ENCODE results near the gene BABAM2.
"Not testable (repeated sequence)": the region's sequence is repeated elsewhere in the genome, so short reads cannot be mapped to it uniquely, and the experiment has no call there.

The BABAM2 gene

GRCh38 chr2:27890146-27890923 lies at the start of gene BABAM2, which contains the start of gene RBKS:
Gene BABAM2, plus strand, starts transcription at chr2:27890729. Its CDS starts 3,828 bp downstream, at chr2:27894557.
Gene RBKS, minus strand, starts transcription at chr2:27890387. Its CDS starts 42 bp downstream, at chr2:27890345.
- peak; percentile 92 for DNase-seq

DNA sequence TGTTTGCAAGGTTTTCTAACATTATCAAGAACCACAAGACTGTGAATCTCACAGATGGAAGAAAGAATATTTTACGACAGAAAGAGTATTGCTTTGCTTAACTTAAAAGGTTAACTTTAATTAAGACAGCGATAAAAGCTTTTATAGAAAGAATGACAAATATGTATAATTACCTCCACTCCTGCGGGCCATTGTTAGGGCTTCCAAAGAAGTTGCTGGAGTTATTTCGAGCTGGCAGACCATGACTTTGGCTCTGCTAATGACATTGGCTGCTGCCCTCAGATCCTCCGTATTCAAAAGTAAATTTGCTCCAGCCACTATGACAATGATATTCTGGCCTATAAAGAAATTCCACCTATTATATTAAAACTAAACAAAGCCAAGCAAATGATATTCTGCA lies 47.6 kb upstream of the BABAM2 start:
- no peak for DNase-seq

DNA sequence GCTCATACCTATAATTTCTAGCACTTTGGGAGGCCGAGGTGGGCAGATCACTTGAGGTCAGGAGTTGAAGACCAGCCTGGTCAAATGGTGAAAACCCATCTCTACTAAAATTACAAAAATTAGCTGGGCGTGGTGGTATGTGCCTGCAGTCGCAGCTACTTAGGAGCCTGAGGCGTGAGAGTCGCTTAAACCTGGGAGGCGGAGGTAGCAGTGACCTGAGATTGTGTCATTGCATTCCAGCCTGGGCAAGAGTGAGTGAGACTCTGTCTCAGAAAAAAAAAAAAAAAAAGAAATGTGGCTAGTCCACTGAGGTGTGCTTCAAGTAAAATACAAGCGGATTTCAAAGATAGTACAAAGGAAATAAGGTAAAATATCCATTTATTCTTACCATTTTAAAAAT lies 46.5 kb upstream of the BABAM2 start:
- no peak for DNase-seq

DNA sequence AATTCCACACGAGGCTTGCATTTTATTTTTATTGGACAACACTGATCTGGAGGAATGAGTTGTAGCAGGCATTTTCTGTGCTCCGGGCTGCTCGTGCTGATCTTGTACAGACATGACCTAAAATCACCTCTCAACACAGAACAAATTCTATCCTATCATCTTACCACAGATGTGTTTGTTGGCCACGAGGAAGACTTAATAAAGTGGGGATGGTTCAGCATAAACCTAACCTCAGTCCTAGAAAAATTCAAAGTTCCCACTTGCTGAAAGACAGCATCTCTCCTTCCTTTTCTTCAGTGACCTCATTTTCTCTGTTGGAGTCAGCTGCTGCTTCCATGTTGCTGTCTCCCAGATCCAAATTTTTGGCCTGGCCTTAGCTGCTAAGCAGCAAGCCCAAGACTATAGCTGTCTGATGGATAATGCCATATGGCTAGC lies 45.7 kb upstream of the BABAM2 start:
- no peak for DNase-seq

DNA sequence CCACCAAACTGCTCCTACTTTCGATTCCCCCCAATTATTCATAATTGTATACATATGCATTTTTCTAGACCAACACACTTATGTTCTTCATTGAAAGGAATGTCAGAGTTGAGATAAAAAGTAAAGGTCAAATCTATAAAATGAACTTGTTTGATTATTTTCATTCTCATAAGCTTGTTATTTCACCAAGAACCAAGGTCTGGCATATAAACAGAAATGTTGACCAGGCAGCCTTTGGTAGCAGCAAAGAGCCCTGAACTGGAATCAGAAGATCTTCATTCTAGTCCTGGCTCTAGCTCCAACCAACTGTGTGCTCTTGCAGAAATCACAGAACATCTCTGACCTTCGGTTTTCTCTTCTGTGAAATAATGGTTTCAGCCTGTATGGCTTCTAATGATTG lies 43.2 kb upstream of the BABAM2 start:
- no peak for DNase-seq

GRCh38 chr2:27849558-27850205 lies 40.8 kb upstream of the BABAM2 start:
- no peak for DNase-seq

DNA sequence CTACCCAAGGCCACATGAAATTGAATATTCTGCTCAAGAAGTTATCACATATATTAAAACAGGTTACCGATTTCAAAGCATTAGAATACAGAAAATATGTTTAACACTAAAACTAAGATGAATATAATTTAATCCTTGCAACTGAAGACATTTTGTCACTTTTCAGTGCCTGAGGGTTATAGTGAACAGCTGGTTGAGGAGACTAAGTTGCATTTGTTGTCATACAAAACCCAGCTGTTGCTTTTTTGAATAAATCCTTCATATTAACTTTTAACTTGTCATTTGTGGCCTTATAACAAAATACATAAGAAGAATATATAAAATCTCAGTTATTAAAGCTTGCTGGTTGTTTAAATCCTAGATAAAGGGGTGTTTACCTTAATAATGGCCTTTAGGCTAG lies 37.8 kb upstream of the BABAM2 start:
- no peak for DNase-seq

DNA sequence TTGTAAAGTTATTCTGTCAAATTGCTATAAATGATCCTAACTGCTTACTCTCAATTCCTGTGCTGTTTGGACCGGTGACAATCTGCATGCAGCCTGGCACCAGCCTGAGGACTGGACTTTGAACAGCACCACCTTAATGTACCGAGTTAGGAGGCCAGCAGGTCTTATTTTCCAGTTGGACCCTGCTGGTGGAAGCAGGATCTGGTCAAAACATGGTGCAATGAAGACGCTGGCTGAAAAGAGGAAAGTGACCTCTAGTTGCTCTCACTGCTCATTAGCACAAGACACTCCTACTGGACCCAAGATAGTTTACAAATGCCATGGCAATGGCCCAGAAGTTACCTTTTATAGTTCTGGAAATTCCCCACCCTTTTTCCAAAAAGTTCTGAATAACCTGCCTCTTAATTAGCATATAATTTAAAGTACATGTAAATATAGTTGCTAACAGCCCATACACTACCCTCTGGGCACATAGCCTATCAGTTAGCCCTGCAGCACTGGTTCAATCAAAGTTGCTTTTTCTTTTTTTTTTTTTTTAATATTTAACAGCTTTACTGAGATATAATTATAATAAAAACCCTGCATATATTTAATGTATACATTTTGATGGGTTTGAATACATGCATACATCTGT lies 36.2 kb upstream of the BABAM2 start:
- no peak for DNase-seq

GRCh38 chr2:27855476-27855875 lies 35.1 kb upstream of the BABAM2 start:
- DNase-seq, result no peak

- no peak for DNase-seq
Measured at GRCh38 chr2:27856386-27856785, 34.1 kb upstream of the BABAM2 start.

GRCh38 chr2:27856956-27857355 lies 33.6 kb upstream of the BABAM2 start:
- no peak for DNase-seq

GRCh38 chr2:27857417-27858172 lies 32.9 kb upstream of the BABAM2 start:
- peak; percentile 22 for DNase-seq

DNA sequence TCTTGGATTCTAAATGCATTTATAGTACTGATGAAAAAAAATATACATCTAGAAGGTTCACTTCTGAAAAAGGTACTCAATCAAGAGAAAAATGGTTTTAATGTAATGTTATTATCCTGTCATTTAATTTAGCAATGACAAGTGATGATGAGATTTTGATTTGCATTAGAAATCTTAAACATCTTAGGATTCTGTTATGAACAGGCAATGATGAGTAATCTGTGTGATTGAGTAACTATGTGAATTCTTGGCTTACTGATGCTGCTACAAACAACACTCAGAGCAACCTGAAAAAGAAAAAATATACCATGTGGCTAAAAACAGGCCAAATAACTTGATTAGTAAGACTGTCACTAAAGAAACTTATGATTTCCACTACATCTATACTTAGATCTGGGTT lies 30.4 kb upstream of the BABAM2 start:
- DNase-seq, result no peak

DNA sequence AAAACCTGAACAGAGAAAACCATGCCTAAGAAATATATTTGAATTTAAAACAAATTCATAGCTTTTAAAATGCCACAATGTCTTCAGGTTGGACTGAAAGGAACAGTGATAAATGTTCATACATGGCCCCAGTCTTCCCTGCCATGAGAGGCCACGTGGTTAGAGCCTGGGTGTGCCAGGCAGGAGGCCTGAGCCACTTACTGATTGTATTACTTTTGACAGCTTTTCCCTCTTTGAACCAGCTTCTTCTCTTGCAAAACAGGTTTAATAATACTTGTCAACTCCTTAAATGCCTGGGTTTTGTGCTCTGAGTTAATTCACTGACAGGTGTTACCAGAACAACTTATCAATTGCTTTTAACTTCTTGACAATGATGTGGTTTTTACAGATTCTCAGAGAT lies 27.4 kb upstream of the BABAM2 start:
- no peak for DNase-seq

DNA sequence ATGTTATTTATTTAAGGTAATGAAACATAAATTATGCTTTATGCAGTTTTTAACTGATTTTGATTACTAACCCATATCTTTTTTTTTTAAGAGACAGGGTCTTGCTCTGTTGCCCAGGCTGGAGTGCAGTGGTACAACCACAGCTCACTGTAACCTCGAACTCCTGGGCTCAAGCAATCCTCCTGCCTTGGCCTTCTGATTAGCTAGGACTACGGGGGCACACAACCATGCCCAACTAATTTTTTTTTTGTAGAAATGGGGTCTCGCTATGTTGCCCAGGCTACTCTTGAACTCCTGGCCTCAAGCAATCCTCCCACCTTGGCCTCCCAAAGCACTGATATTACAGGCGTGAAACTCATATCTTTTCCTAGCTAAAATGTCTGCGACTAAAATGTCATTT lies 26.6 kb upstream of the BABAM2 start:
- not testable (repeated sequence) for DNase-seq

DNA sequence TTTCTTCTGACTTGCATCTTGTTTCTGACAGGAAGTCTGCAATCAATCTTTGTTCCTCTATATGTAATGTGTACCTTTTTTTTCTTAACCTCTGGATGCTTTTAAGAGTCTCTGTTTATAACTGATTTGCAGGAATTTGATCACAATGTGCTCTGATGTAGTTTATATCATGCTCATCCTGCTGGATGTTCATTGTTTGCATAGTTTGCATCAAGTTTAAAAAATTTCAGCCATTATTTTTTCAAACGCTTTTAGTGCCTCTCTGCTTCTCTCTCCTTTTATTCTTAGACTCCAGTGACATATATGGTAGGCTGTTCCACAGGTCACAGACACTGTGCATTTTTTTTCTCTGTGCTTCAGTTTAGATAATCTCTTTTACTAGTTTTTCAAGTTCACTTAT lies 24.3 kb upstream of the BABAM2 start:
- DNase-seq, result no peak

DNA sequence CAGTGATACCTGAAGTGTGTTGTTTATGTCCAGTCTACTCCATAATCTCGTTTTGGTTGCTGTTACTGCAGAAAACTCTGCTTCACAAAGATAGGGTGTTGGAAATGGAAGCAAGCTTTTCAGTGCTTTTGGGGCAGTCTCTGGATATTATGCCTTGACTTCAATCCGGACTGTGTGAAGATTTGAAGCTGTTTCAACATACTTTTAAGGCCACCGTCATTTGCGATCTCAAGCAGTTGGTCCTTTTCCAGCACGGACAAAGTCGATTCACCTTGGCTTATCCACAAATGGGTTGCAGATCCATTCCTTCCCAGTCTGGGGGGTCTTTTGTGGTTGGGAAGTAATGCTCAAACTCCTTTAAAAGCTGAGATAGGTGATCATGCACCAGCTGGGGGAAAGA lies 20.8 kb upstream of the BABAM2 start:
- DNase-seq, result no peak

GRCh38 chr2:27870724-27871123 lies 19.8 kb upstream of the BABAM2 start:
- no peak for DNase-seq

DNA sequence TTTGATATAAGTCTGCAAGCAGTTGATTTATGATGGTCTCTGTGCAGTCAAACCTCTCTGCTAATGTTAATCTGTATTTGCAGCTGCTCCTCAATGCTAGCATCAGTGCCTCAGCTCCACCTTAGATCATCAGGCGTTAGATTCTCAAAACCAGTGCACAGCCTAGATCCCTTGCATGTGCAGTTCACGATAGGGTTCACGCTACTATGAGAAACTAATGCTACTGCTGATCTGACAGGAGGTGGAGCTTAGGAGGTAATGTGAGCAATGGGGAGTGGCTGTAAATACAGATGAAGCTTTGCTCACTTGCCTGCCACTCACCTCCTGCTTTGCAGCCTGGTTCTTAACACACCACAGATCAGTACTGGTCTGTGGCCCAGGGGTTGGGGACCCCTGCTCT lies 18.7 kb upstream of the BABAM2 start:
- no peak for DNase-seq

GRCh38 chr2:27873091-27873490 lies 17.4 kb upstream of the BABAM2 start:
- DNase-seq, result no peak

- DNase-seq, result no peak
Measured at GRCh38 chr2:27875089-27875881, 15.2 kb upstream of the BABAM2 start.

DNA sequence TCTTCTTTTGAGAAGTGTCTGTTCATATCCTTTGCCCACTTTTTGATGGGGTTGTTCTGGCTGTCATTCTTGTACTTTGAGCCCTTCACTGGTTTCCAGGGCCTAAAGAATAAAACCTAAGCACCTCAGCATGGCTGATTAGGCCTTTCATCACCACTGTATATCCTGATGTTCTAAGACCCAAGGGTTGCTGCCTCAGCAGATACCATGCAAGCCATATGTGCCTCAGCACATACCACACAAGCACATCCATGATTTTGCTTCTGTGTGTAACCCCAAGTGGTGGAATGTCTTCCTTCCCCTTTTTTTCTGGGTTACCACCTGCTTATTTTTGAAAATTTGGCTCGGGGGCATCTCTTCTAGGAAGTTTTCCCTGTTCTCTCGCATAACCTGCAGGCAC lies 11.7 kb upstream of the BABAM2 start:
- DNase-seq, result no peak

All from activated CD4-positive, alpha-beta T cell treated with anti-CD3 and anti-CD28 coated beads for 48 hours (primary cell).